GM18858 (cell line): Measurements from ENCODE around the gene BARX1.
"Not testable (repeated sequence)": the region's sequence is repeated elsewhere in the genome, so short reads cannot be mapped to it uniquely, and the experiment has no call there.

ENCODE experiments used
- ATAC-seq: cut with Tn5 transposase; IDR thresholded peaks from one replicate; pipeline ENCODE4 v1.9.1; 2021; ENCODE audit not compliant: unreplicated experiment

Gene BARX1

GRCh38 chr9:93952784-93953495 lies 2.2 kb downstream of the BARX1 start:
- no peak for ATAC-seq

GRCh38 chr9:93952119-93952783 lies 2.9 kb downstream of the BARX1 start:
- ATAC-seq, result no peak

- no peak for ATAC-seq
Measured at GRCh38 chr9:93951655-93952118, 3.5 kb downstream of the BARX1 start.

GRCh38 chr9:93950619-93951601 lies 4.2 kb downstream of the BARX1 start:
- no peak for ATAC-seq

- ATAC-seq, result no peak
Measured at GRCh38 chr9:93949694-93950449, 5.3 kb downstream of the BARX1 start.

- no peak for ATAC-seq
Measured at GRCh38 chr9:93949073-93949693, 6.0 kb downstream of the BARX1 start.

GRCh38 chr9:93948441-93949072 lies 6.6 kb downstream of the BARX1 start:
- ATAC-seq, result no peak

- ATAC-seq, result no peak
Measured at GRCh38 chr9:93947409-93948070, 7.6 kb downstream of the BARX1 start.

GRCh38 chr9:93946338-93946712 lies 8.8 kb downstream of the BARX1 start:
- ATAC-seq, result no peak

- no peak for ATAC-seq
Measured at GRCh38 chr9:93945400-93946337, 9.5 kb downstream of the BARX1 start.

- no peak for ATAC-seq
Measured at GRCh38 chr9:93944011-93944410, 11.1 kb downstream of the BARX1 start.

GRCh38 chr9:93942161-93942560 lies 13.0 kb downstream of the BARX1 start:
- no peak for ATAC-seq

GRCh38 chr9:93941493-93941892 lies 13.7 kb downstream of the BARX1 start:
- ATAC-seq, result no peak

- no peak for ATAC-seq
Measured at GRCh38 chr9:93940951-93941350, 14.2 kb downstream of the BARX1 start.

GRCh38 chr9:93939589-93939988 lies 15.6 kb downstream of the BARX1 start:
- not testable (repeated sequence) for ATAC-seq

- no peak for ATAC-seq
Measured at GRCh38 chr9:93937193-93937592, 18.0 kb downstream of the BARX1 start.

GRCh38 chr9:93931905-93932304 lies 23.2 kb downstream of the BARX1 start:
- ATAC-seq, result no peak

GRCh38 chr9:93930070-93930469 lies 25.1 kb downstream of the BARX1 start:
- ATAC-seq, result no peak
